SH-SY5Y (cell line): ENCODE measurements around the gene LATS1.

Experiments used
- GATA2 ChIP-seq: IDR thresholded peaks from 2 replicates; pipeline ENCODE4 v1.6.1; 2011; ENCODE audit warnings: mild to moderate bottlenecking, low read depth, low read length
- GATA3 ChIP-seq: IDR thresholded peaks from 2 replicates; pipeline ENCODE4 v1.6.1; 2011; ENCODE audit warnings: low read depth, mild to moderate bottlenecking, low read length, moderate library complexity

LATS1 gene

GRCh38 chr6:149717588-149718458 is at the start of gene LATS1:
TSS of gene LATS1 (minus strand) at chr6:149718101. CDS start at chr6:149702126, 15,975 bp downstream.
- TF ChIP-seq GATA2 (no peak), GATA3 (no peak)

GRCh38 chr6:149766156-149766769 is 48.4 kb upstream of the LATS1 start:
- TF ChIP-seq GATA2 (no peak), GATA3 (no peak)

GRCh38 chr6:149763866-149764265 is 46.0 kb upstream of the LATS1 start:
- no peak for TF ChIP-seq GATA2
- TF ChIP-seq GATA3 = no peak

- no peak for TF ChIP-seq GATA3
- TF ChIP-seq GATA2 = no peak
These were observed 43.5 kb upstream of the LATS1 start for GRCh38 chr6:149761438-149761837.

GRCh38 chr6:149756261-149756636 is 38.3 kb upstream of the LATS1 start:
- TF ChIP-seq GATA2 (no peak), GATA3 (no peak)

GRCh38 chr6:149755300-149756260 is 37.7 kb upstream of the LATS1 start:
- no peak for TF ChIP-seq GATA3
- TF ChIP-seq GATA2 = no peak

GRCh38 chr6:149754548-149754947 is 36.6 kb upstream of the LATS1 start:
- TF ChIP-seq GATA2 (no peak), GATA3 (no peak)

- TF ChIP-seq GATA2 (no peak), GATA3 (no peak)
These were observed 34.9 kb upstream of the LATS1 start for GRCh38 chr6:149752600-149753373.

GRCh38 chr6:149751239-149751638 is 33.3 kb upstream of the LATS1 start:
- TF ChIP-seq GATA3 = no peak
- no peak for TF ChIP-seq GATA2

GRCh38 chr6:149750136-149750609 is 32.3 kb upstream of the LATS1 start:
- TF ChIP-seq GATA3 (no peak), GATA2 (peak; percentile 57)

- no peak for TF ChIP-seq GATA2
These were observed 31.8 kb upstream of the LATS1 start, which contains the start of gene PCMT1 for GRCh38 chr6:149749594-149750135. TSS of gene PCMT1 (plus strand) at chr6:149749741. CDS start at chr6:149749902, 161 bp downstream.

- no peak for TF ChIP-seq GATA2
- no peak for TF ChIP-seq GATA3
These were observed 28.4 kb upstream of the LATS1 start, which contains the start of gene NUP43 for GRCh38 chr6:149746147-149746946. TSS of gene NUP43 (minus strand) at chr6:149746529. CDS start at chr6:149746495, 34 bp downstream.
